Gastroesophageal sphincter (tissue), 3 donors: ENCODE results near the gene ALDOB.

ENCODE experiments used
- EP300 ChIP-seq: sonication (generic); formaldehyde crosslinking; IDR thresholded peaks from one replicate; pipeline ENCODE4 v1.6.1; 2017; ENCODE audit warnings: antibody characterized with exemption, mild to moderate bottlenecking
- POLR2A ChIP-seq, 2 donors: fragments of 450-650 bp; IDR thresholded peaks; one replicate each; pipeline ENCODE4 v1.6.1; 2017; ENCODE audit warnings: antibody characterized with exemption in 2 of 2, mild to moderate bottlenecking in 2 of 2, moderate library complexity in 1 of 2
- POLR2AphosphoS5 ChIP-seq: sonication (generic); formaldehyde crosslinking; IDR thresholded peaks from one replicate; pipeline ENCODE4 v1.6.1; 2017; ENCODE audit warnings: antibody characterized with exemption
- TF ChIP-seq, protein P1 (sequence below), 4 experiments: fragments of 200-600 bp in 2 of 4; fragments of 450-650 bp in 2 of 4; sonication (generic) in 1 of 4; IDR thresholded peaks; one replicate each; pipeline ENCODE4 v1.5.1; 2017 to 2019; ENCODE audit warnings: antibody characterized with exemption in 4 of 4, mild to moderate bottlenecking in 2 of 4, moderate library complexity in 2 of 4

DNA sequence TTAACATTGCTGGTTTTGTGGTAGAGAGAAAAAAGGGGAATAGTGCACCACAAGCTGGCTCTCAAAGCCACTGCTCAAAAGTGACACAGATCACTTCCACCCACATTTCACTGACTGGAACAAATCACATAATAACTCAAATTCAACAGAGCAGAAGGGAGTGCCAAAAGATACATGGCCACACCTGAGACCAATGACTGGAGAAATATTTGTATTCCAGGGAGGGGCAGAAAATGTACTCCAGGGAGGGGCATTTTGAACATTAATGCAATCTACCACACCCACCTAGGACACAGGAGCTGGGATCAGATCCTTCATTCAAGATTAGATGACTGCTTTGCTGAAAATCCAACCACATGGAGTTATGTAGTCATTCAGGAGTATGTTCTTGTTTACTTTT, 44.8 kb upstream of the ALDOB start:
- TF ChIP-seq, protein P1, sequence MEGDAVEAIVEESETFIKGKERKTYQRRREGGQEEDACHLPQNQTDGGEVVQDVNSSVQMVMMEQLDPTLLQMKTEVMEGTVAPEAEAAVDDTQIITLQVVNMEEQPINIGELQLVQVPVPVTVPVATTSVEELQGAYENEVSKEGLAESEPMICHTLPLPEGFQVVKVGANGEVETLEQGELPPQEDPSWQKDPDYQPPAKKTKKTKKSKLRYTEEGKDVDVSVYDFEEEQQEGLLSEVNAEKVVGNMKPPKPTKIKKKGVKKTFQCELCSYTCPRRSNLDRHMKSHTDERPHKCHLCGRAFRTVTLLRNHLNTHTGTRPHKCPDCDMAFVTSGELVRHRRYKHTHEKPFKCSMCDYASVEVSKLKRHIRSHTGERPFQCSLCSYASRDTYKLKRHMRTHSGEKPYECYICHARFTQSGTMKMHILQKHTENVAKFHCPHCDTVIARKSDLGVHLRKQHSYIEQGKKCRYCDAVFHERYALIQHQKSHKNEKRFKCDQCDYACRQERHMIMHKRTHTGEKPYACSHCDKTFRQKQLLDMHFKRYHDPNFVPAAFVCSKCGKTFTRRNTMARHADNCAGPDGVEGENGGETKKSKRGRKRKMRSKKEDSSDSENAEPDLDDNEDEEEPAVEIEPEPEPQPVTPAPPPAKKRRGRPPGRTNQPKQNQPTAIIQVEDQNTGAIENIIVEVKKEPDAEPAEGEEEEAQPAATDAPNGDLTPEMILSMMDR (IDR thresholded peaks at IDR 0.05), result no peak
- TF ChIP-seq POLR2A (IDR thresholded peaks at IDR 0.05) (no peak), POLR2AphosphoS5 (no peak), EP300 (no peak)
